OCI-M2 (cell line): ENCODE data around the gene AOPEP.
"Not testable (repeated sequence)": the region's sequence is repeated elsewhere in the genome, so short reads cannot be mapped to it uniquely, and the experiment has no call there.

ENCODE experiments used
- DNase-seq: peaks from one replicate; lab custom pipeline; 2025; ENCODE audit not compliant: unreplicated experiment; lab: John Stamatoyannopoulos, UW

AOPEP gene

DNA sequence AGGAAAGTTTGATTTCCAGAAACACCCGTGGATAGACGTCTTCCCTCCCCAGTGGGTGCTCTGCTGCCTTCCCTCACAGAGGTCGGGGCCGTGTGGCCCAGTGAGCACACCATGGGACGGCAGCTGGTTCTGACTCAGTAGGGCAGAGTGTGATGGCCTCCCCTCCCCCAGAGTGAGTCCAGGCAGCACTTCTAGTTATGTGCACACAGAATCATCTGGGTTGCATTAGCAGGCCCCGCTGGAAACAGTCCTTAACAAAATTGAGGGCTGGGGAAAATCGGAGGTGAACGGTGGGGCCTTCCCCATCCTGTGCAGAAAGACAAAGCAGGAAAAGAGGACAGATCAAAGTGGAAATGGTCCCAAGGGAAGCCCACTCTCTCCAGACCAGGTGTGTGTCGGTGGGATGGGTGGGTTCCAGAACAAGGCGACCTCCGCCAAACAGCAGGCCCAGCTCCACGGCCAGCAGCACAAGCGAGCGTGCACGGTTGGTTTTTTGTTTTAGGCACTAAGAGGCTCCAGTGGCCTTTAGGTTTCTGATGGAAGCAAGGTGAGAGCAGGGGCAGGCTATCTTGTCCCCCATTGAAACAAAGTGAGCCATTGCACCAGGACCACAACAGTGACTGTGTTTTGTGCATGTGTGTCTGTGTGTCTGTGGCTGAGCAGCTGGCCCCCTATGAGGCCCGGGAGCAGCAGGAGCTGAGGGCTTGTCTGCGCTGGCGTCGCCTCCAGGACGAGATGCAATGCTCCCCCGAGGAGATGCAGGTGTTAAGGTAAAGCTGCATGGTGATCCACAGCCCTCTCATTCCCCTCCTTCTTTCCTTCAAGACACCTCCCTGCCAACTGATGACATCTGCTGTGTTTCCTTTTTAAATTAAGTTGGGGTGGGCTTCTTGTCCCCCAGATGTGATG, 201.5 kb downstream of the AOPEP start:
- no peak for DNase-seq

DNA sequence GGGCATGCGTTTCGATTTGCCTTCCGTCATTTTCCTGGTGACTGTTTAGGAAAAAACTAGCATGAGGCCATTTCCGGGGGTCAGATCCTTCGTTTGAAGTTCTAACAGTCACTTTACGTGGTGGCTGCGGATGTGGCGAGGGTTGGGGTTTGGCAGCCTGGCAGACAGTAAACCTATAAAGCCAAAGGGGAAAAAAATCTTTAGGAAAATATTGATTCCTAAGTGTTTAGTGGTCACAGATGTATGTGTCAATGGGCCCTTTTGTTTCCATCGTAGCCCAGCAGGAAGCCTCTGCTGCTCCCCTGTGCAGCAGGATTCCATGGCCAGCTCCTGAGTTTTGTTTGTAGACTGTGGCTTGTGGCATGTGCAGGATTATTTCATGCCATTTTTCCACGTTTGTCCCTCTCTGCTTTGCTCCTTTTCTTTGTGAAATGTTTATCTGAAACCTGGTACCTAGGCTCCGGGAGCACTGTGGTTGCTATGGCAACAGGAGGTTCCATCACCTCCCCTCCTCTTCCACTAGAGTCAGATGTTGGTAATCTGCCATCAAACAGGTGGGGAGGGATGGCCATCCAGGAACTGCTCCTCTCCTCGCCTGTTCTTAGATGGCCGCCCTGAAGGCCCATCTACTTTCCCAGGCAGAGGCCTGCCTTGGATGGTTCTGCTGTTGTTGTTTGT, 202.3 kb downstream of the AOPEP start:
- DNase-seq = no peak

DNA sequence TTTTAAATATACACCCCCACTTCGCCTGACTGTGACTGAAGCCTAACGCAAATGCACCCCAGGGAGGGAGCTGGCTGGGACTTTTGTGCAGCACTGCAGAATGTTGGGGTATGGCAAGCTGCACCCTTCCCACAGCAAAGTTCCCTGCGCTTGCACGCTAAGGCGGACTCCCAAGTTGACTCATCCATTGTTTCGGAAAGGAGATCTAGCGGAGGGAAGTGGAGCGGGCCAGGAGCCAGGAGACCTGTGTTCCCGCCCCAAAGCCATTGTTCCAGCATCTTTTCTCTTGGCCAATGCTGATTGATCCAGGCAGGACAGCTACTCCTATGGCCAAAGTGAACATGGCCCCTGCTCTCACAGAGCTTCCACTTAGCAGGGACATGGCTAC, 202.9 kb downstream of the AOPEP start:
- DNase-seq = no peak

DNA sequence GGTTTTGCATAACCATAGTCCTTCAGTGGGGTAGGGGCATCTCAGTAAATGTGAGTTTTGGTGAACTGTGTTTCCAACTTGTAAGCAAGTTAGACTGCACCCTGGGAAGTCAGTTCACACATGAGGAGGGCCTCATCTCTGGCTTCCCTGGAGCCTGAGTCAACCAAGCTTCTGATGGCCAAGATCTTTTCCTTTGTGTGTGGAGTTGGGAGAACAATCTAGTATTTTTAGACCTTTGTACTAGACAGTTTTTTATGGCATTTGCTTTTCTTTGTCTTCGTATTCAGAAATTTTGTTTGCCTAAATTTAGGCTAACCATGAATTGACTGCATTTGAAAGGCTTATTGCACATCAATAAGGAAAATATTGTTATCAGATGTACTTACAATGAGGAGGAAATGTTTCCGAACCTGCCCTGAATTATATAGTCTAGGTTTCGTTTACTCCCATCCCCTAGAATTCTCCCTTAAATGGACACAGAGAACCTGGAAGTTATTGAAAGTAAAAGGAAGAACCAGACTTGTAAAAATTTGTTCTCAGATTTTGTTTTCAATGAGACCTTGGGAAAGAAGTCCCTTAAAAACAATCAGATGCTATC, 204.6 kb downstream of the AOPEP start:
- DNase-seq = no peak

DNA sequence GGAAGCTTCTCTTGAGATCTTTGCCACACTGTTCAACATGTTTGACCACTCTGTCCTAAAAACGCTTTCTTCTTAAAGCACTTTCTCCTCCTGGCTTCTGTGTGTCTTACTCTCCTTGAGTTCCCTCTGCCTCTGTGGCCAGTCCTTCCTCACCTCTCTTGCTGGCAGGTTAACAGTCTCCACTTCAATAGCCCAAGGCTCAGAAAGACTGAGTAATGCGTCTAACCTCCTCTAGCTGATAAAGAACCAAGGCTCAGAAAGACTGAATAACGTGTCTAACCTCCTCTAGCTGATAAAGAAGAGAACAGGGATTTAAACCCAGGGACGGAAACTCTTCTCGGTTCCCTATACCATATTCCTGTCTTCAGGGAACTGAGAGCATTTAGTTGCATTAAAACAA, 205.2 kb downstream of the AOPEP start:
- no peak for DNase-seq

DNA sequence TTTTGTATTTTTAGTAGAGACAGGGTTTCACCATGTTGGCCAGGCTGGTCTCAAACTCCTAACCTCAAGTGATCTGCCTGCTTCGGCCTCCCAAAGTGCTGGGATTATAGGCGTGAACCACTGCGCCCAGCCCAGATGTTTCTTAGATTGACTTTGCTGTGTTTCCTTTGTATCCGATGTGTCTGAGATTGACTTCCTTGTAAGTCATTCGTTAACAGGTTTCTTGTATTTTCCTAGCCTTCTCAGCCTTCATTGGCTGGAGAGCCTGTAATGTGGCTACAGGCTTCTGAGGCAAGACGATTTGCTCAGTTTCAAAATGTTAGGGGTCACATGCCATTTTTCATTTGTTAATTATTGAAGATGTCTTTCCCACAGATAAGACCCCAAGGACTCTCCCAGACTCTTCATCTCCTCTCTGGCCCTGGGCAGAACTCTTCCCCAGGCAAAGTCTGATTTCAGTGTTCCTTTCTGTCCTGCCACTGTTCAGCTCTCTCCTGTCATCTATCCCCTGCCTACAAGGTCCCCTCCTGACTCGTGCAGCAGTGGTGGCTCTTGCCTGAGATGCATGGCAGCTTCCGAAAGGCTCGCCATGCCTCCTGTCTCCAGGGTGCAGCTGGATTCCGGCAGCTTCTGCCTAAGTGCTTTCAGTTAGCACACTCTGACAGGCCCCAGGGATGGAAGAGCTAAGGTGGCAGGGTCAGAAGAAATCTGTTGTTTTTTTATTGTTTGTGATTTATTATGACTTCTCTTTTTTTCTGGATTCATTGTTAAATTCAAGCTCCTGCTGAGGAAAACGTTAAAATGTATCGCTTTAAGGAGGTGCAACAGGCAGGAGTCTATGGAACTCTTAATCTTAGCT, 206.4 kb downstream of the AOPEP start:
- DNase-seq = no peak

DNA sequence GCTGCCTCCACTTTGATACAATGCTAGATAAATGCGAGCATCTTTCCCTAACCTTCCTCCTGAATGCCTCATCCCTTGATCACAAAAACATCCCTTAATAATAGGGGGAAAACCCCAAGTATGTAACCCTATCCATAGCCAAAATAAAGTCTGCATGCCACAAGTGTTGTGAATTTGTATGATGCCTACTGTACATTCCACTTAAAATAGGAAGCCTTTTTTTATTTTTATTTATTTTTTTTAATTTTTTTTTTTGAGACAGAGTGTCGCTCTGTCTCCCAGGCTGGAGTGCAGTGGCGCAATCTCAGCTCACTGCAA, 207.0 kb downstream of the AOPEP start:
- no peak for DNase-seq

DNA sequence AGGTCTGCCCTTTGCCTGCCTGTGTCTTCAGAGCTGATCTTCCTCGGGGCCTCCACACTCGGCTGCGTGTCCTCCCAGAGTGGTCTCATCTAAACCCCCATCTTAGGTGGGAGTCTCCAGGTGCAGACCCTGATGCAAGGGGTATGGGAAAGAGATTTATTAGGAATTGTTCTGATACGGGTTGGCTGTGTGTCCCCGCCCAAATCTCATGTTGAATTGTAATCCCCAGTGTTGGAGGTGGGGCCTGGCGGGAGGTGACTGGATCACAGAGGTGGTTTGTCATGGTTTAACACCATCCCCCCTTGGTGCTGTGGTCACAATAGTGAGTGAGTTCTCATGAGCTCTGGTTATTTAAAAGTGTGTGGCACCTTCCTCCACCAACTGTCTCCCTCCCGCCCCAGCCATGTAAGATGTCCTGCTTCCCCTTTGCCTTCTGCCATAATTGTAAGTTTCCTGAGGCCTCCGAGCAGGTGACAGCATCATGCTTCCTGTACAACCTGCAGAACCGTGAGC, 208.4 kb downstream of the AOPEP start:
- DNase-seq = no peak

DNA sequence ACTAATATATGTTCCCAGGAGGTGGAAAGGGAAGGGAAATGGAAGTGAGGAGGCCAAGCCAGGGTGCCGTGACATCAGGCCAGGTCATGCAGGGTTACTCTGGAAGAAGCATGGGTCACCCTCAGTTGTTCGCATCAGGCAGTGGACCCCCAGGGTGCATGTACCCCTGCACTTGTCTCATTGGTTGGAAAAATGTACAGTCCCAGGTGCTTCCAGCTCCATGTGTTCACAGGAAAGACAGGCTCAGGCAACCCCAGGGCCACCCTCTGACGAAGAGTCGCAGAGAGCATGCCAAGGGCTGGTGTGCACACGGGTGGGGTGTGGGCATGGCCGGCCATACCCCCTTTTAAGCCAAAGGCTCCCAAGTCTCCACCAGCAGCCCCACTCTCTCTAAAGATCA, 208.9 kb downstream of the AOPEP start:
- DNase-seq = no peak

DNA sequence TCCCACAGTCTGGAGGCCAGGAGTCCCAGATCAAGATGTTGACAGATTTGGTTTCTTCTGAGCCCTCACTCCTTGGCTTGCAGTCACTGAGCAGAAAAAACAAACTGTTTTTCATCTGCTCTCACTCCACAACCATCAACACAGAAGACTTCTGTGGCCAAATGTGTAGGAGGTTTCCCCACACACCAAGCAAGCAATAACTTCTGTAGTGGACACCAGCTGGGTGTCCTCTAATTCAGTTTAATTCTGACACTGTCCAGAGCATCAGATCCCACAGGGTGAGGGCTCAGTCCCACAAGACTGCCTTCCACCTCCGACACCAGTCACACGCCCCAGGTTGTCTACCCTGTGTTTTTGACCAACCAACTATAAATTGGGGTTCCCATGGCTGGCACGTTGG, 209.9 kb downstream of the AOPEP start:
- DNase-seq = no peak

DNA sequence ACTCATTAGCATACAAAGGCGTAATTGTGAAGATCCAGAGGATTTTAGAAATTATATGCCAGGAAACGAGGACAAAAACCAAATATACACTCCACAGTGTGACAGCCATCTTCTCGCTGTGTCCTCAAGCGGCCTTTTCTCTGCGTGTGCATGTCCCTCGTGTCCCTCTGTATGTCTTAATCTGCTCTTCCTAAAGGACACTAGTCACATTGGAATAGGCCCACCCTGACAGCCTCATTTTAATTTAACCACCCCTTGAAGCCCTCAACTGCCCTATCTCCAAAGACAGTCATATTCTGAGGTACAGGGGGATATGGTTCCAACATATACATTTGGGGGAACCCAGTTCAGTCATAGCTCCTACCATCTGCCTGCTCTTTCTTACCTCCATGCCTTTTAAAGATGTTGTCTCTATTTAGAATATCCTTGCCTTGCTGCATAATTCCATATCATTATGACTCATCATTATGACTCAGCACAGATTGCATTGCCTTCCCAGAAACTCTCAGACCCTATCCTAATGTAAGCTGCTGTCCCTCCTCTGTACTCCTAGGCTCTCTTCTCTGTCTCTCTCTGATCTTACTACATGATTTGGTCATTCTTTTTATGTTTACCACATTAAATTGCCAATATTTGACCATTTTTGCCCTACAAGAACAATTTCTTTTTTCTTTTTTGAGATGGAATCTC, 210.9 kb downstream of the AOPEP start:
- no peak for DNase-seq

DNA sequence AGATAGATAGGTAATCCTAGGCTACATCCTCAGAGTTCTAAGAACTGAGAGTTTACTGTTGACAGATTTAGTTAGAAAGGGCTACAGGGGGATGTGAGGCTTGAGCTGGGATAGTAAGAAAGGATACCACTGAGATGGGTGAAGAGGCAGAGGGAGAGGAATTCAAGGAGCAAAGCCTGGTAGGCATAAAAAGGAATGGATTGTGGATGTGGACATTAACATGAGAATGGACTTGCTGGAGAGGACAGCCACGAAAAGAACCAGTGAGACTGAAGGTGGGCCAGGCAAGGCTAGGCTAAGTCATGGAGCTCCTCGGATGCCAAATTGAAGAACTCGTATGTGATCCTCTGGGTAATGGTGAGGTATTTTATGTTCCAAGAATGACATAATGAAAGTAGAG, 211.9 kb downstream of the AOPEP start:
- DNase-seq = no peak

DNA sequence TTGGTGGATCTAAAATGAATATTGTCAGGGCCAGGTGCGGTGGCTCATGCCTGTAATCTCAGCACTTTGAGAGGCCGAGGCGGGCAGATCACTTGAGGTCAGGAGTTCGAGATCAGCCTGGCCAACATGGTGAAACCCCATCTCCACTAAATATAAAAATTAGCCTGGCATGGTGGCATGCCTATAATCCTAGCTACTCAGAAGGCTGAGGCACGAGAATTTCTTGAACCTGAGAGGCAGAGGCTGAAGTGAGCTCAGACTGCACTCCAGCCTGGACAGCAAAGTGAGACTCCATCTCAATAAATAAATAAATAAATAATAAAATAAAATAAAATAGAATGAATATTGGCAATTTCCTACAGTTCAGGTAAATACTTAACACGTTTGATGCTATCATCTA, 213.8 kb downstream of the AOPEP start:
- DNase-seq = not testable (repeated sequence)

DNA sequence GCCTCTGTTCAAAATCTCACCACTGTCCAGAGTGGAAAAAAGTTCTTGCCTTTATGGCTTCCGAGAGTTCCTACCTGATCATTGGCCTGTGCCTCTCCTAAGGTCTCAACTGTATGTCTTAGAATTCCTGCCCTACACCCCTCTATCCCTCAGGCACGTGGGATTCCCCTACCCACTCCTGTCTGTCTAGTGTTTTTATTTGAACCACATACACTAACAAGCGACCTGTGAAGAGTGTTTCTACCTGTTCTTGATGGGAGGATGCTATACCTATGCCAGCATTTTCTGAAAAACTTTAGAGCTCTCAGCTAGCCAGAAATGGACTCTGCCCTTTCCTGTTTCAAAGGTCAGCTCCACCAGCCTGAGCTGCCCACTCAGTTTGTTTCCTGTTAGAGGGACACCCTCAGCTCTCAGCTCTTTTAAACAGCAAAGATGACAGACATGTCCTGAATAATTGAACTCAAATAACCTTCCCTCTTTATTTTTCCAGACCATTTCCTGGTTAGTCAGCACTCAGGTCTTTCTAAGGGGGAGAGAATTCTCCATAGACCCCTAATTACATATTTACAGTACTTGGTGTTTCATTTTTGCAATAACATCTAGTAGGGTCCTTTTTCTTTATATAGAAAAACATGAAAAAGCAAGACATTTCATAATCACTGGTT, 214.8 kb downstream of the AOPEP start:
- DNase-seq = no peak

DNA sequence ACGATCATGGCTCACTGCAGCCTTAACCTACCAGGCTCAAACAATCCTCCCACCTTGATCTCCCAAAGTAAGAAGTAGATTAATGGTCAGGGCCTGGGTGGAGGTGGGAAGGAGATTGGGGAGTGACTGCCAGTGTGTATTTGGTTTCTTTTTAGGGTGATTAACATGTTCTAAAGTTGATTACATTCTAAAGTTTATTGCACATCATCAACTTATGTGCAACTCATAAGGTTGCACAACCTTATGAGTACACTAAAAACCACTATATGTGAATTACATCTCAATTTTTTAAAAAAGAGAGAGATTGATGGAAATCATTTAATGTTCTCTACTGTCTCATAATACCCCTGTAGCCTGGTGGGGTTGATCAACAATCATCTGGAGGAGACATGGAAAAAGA, 218.1 kb downstream of the AOPEP start:
- no peak for DNase-seq

DNA sequence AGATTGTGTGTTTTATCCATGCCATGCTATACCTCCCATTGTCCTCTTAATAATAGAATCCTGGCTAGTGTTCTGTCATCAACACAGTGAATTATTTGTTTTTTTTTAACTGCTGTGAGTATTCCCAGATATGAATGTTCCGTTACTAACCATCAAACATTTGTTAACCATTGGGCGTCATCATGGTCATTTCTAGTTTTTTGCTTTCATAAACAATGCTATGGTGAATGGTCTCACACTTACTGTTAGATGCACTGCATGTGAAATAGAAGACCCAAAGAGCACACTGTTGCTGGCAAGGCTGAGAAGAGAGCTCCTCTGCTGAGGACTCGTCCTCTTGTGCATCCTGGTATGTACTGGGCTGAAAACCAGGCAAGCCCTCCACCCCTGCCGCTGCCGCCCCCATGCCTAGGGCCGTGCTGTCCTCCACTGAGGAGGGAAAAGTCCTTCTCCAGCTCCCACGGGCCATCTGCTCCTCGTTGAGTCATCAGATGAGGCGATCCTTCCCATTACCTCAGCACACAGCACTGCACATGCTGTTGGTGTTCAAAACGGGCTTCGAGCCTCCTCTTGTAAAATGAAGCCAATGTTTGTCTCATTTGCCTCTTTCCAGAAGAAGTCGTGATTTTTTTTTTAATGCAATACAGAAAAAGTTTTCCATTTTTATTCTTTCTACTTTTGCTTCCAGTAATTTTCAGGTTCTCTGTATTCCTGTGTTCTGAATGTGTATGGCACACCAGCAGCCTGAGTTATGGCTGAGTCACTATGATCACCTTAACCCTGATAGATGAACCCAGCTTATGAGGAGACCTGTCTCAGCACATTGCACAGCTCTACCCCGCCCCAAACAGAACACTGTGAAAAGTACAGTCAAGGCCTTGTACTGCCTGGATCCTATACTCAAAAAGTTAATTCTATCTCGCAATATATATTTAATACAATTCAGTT, 219.0 kb downstream of the AOPEP start:
- DNase-seq = no peak

DNA sequence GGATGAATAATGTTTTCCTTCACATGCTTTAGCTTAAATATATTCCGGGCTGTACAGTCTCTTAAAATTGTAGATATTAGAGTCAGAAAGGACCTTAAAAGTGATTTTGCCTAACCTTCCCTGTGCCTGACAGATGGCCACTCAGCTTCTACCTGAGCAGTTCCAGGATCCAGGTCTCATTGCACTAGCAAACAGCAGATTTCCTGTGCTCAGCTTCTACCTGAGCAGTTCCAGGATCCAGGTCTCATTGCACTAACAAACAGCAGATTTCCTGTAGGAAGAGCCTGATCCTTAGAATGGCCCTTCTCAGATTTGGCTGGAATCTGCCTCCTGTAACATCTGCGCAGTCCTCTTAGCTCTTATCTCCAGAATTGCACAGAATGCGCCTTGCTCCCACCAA, 219.8 kb downstream of the AOPEP start:
- DNase-seq = no peak

DNA sequence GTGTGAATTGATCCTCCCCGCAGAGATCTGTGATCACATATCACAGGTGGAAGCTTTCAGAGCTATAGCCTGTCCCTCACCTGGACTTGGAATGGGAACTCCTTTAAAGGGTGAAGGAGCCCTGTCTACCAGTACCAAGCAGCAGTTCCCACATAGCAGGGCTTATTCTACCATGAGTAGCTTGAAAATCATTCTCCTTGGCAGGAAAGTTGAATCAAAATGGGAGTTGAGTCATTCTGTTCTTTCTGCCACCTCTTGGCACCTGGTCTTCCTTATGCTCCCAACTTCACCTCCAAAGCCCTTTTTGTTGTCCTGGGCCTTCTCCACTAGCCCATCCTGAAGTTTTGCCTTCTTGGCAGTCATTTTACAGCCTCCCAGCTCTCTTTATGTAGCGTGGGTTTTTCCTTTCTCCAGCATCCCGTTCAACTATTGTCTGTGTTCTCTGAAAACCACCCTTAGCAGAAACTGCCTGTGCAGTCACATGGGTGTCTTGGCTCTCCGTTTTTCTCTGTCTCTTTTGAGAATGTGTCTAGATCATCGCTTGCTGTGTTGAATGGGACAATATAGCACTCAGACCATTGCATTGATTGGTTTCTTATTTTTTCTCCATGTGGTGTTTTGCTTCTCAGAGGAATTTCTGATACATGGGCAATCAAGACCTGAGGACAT, 222.2 kb downstream of the AOPEP start:
- DNase-seq = no peak
